Measurements from ENCODE around the gene FAM13A. TPM values are rescaled to one million over a fixed set of nuclear protein-coding genes. Genes with fewer than 3 reads are reported as not detected.
A peak's percentile ranks its signal among the peaks of the same experiment; 100 is the strongest.

The FAM13A gene
- total and polyA plus RNA-seq, 2 of the 13 experiments (the other 11 are each of a cell fraction or from before 2014, with no cell fraction given): 1.2 to 36.2 TPM

GRCh38 chr4:88810325-88810724, 246.7 kb downstream of the FAM13A start:
- peak overlapping the region; percentile 58 for H3K4me2 ChIP-seq (ENCODE audit: low read depth, low read length)
- CTCF ChIA-PET (ENCODE audit: low intra/inter-chr PET ratio, low total read pairs): no interaction called here

GRCh38 chr4:88809576-88810219, 247.3 kb downstream of the FAM13A start:
- DNase-seq (ENCODE audit: low spot score): peak; percentile 63
- POLR2A ChIA-PET: interaction anchor here (0.6 to 1.6 kb wide), 4 partner anchors 14 to 112 kb away, joined by 3 to 9 read pairs (median 4); partner anchors contain the start of gene NAP1L5
- Histone ChIP-seq H2AFZ (ENCODE audit: low read length) (no peak overlapping the region), H3K79me2 (ENCODE audit: insufficient read depth, low read length) (peaks cover 86% of the 10 kb centered on the region), H3K9ac (ENCODE audit: insufficient read depth, low read depth, low read length) (peak overlapping the region; percentile 23; the same call in 1 of the 2 replicates), H3K27me3 (ENCODE audit: control insufficient read depth in 1 of 2, insufficient read depth in 2 of 2, low read length in 2 of 2) (no peaks in the 10 kb centered on the region), H3K4me3 (replicated peaks in 1 of 3; ENCODE audit: insufficient read depth in 1 of 3, low read depth in 2 of 3, low read length in 3 of 3) (peak overlapping the region in 2 of 3 experiments; percentile 20 to 23; a peak in 3 of 6 replicates), H4K20me1 (ENCODE audit: insufficient read depth, low read length) (peaks cover 20% of the 10 kb centered on the region; the same call in 1 of the 2 replicates), H3K4me1 (ENCODE audit: insufficient read depth, low read length) (peaks cover 79% of the 10 kb centered on the region), H3K9me3 (ENCODE audit: low read length) (no peaks in the 10 kb centered on the region), H3K4me2 (ENCODE audit: low read depth, low read length) (peak overlapping the region; percentile 58), H3K36me3 (replicated peaks in 1 of 2; ENCODE audit: control insufficient read depth in 1 of 2, insufficient read depth in 2 of 2, low read length in 2 of 2) (peaks cover 3% of the 10 kb centered on the region in 2 experiments; a peak in 1 of 5 replicates), H3K27ac (ENCODE audit: extremely low read length, insufficient read depth, low read length) (peak overlapping the region; percentile 71)
- CTCF ChIA-PET (ENCODE audit: low intra/inter-chr PET ratio, low total read pairs): no interaction called here
- no TSS peak for BruUV-seq (replicated peaks)
- 1% methylated on average over 5 of the region's 5 CpGs for WGBS (ENCODE audit: low lambda C conversion rate)
- peak; percentile 57 for FAIRE-seq
- ATAC-seq: peak; percentile 69
- in situ Hi-C loops (cut with HindIII; ENCODE audit: extremely low pct_ligation_motif_present, low pct_unique_long_range_greater_than_20kb): loop anchor here (5.0 to 25.0 kb wide), 3 partner anchors 52 to 303 kb away; partner anchors contain the start of gene TIGD2
- intact Hi-C loops (cut with micrococcal nuclease; ENCODE audit: unreplicated experiment): loop anchor here (5.0 kb wide), 2 partner anchors 57 to 272 kb away; no protein-coding TSS in a partner anchor
- no peak for TF ChIP-seq ZFP1 (CRISPR knock-in tag; IDR thresholded peaks at IDR 0.05)
- TF ChIP-seq ZBTB3 (CRISPR knock-in tag; IDR thresholded peaks at IDR 0.05; ENCODE audit: borderline replicate concordance, low read depth): no peak
- TF ChIP-seq ARID5B (CRISPR knock-in tag; IDR thresholded peaks at IDR 0.05): peak; percentile 76; the same call in 1 of the 2 replicates
- peak; percentile 55; the same call in 1 of the 2 replicates for TF ChIP-seq BCL6 (CRISPR knock-in tag; IDR thresholded peaks at IDR 0.05)
- peak; percentile 32; the same call in 1 of the 2 replicates for TF ChIP-seq NFIC (IDR thresholded peaks at IDR 0.05; ENCODE audit: low read length)
- TF ChIP-seq RARA (CRISPR knock-in tag; IDR thresholded peaks at IDR 0.05): peak; percentile 68
- TF ChIP-seq KDM1A (CRISPR knock-in tag; IDR thresholded peaks at IDR 0.05): no peak
- no peak for TF ChIP-seq NFE2L1 (CRISPR knock-in tag; IDR thresholded peaks at IDR 0.05; ENCODE audit: borderline replicate concordance)

More at GRCh38 chr4:88810325-88810724, 246.7 kb downstream of the FAM13A start:
- Histone ChIP-seq H3K79me2 (ENCODE audit: insufficient read depth, low read length) (peaks cover 86% of the 10 kb centered on the region), H2AFZ (ENCODE audit: low read length) (no peak overlapping the region), H3K9ac (ENCODE audit: insufficient read depth, low read depth, low read length) (no peak overlapping the region), H3K27me3 (ENCODE audit: control insufficient read depth in 1 of 2, insufficient read depth in 2 of 2, low read length in 2 of 2) (no peaks in the 10 kb centered on the region), H4K20me1 (ENCODE audit: insufficient read depth, low read length) (peaks cover 22% of the 10 kb centered on the region; the same call in 1 of the 2 replicates), H3K9me3 (ENCODE audit: low read length) (no peaks in the 10 kb centered on the region), H3K27ac (ENCODE audit: extremely low read length, insufficient read depth, low read length) (peak overlapping the region; percentile 71), H3K36me3 (replicated peaks in 1 of 2; ENCODE audit: control insufficient read depth in 1 of 2, insufficient read depth in 2 of 2, low read length in 2 of 2) (peaks cover 3% of the 10 kb centered on the region in 2 experiments; a peak in 1 of 5 replicates), H3K4me1 (ENCODE audit: insufficient read depth, low read length) (peaks cover 85% of the 10 kb centered on the region), H3K4me3 (replicated peaks in 1 of 3; ENCODE audit: insufficient read depth in 1 of 3, low read depth in 2 of 3, low read length in 3 of 3) (peak overlapping the region in 2 of 3 experiments; percentile 20 to 23; a peak in 3 of 6 replicates)
- no peak for DNase-seq (ENCODE audit: low spot score)
- no peak for FAIRE-seq
- 63% methylated on average over 1 of the region's 1 CpG for WGBS (ENCODE audit: low lambda C conversion rate)
- intact Hi-C loops (cut with micrococcal nuclease; ENCODE audit: unreplicated experiment): loop anchor here (5.0 kb wide), 2 partner anchors 58 to 273 kb away; no protein-coding TSS in a partner anchor
- POLR2A ChIA-PET: interaction anchor here (0.6 to 1.6 kb wide), 4 partner anchors 13 to 113 kb away, joined by 3 to 9 read pairs (median 4); partner anchors contain the start of gene NAP1L5
- in situ Hi-C loops (cut with HindIII; ENCODE audit: extremely low pct_ligation_motif_present, low pct_unique_long_range_greater_than_20kb): loop anchor here (5.0 to 25.0 kb wide), 2 partner anchors 273 to 302 kb away; partner anchors contain the start of gene TIGD2
- no TSS peak for BruUV-seq (replicated peaks)
- ATAC-seq: no peak
- TF ChIP-seq HDAC1 (CRISPR knock-in tag; IDR thresholded peaks at IDR 0.05): 0 out of 2 replicates have a peak, but pooled peaks have one; percentile 7
- TF ChIP-seq RARG (CRISPR knock-in tag; IDR thresholded peaks at IDR 0.05; ENCODE audit: low read depth): 0 out of 2 replicates have a peak, but pooled peaks have one; percentile 42
- no peak for TF ChIP-seq ZNF558 (CRISPR knock-in tag; IDR thresholded peaks at IDR 0.05; ENCODE audit: borderline replicate concordance)
